CD4-positive, alpha-beta T cell (primary cell): Measurements from ENCODE around the gene PRDM16. TPM values are rescaled to one million over a fixed set of nuclear protein-coding genes. Genes with fewer than 3 reads are reported as not detected.

Experiments used
- ATAC-seq: fragments of 200-7000 bp; cut with Tn5 transposase; one replicate; pipeline ENCODE4 v1.10.0; 2022; ENCODE audit warnings: mild to moderate bottlenecking; ENCODE audit not compliant: poor library complexity
- CTCF ChIA-PET: fragments of 350-600 bp; sonication (Branson Sonifier 250); formaldehyde crosslinking; loops from one replicate; lab custom pipeline; 2021; ENCODE audit warnings: antibody characterized with exemption, inconsistent platforms; lab: Charles Lee
- POLR2A ChIA-PET: fragments of 350-600 bp; sonication (Branson Sonifier 250); formaldehyde crosslinking; loops from one replicate; lab custom pipeline; 2021; ENCODE audit warnings: antibody characterized with exemption, inconsistent platforms; lab: Charles Lee
- DNase-seq, 14 experiments: peaks; one replicate each; pipeline ENCODE4 v3.0.0-alpha.2; 2013 to 2020; ENCODE audit warnings: mixed read lengths in 2 of 14
- H3K27ac ChIP-seq, 2 donors: one replicate each; pipeline versions ENCODE4 v1.5.1 to v1.7.0; 2013; ENCODE audit warnings: low read length in 2 of 2, low read depth in 1 of 2, mild to moderate bottlenecking in 1 of 2
- H3K27me3 ChIP-seq, 2 experiments: 1 replicate in 1 of 2; 2 replicates in 1 of 2; pipeline versions ENCODE4 v1.6.1 to v1.7.0; 2013; ENCODE audit warnings: low read length in 2 of 2, control low read depth in 1 of 2, mild to moderate bottlenecking in 1 of 2, moderate library complexity in 1 of 2; ENCODE audit not compliant: insufficient read depth in 2 of 2, control insufficient read depth in 1 of 2
- H3K36me3 ChIP-seq: one replicate; pipeline ENCODE4 v1.6.1; 2013; ENCODE audit warnings: low read length, control low read depth; ENCODE audit not compliant: insufficient read depth
- H3K4me1 ChIP-seq: one replicate; pipeline ENCODE4 v1.6.1; 2013; ENCODE audit warnings: low read length, control low read depth; ENCODE audit not compliant: insufficient read depth
- H3K4me3 ChIP-seq: one replicate; pipeline ENCODE4 v1.5.1; 2013; ENCODE audit warnings: mild to moderate bottlenecking, low read length, moderate library complexity
- H3K9me3 ChIP-seq, 2 experiments: 1 replicate in 1 of 2; 2 replicates in 1 of 2; pipeline versions ENCODE4 v1.6.1 to v1.7.0; 2013; ENCODE audit warnings: low read length in 2 of 2, mild to moderate bottlenecking in 2 of 2, control low read depth in 1 of 2, moderate library complexity in 1 of 2; ENCODE audit not compliant: control insufficient read depth in 1 of 2, insufficient read depth in 1 of 2
- H3K27ac Mint-ChIP-seq: one replicate; pipeline ENCODE4 v1.8.0; 2020; ENCODE audit warnings: mixed read lengths
- H3K27me3 Mint-ChIP-seq: one replicate; pipeline ENCODE4 v1.8.0; 2021; ENCODE audit warnings: mixed read lengths
- H3K36me3 Mint-ChIP-seq: one replicate; pipeline ENCODE4 v1.8.0; 2021; ENCODE audit warnings: low read depth, mixed read lengths
- H3K4me1 Mint-ChIP-seq: one replicate; pipeline ENCODE4 v1.8.0; 2021; ENCODE audit warnings: low read depth, mixed read lengths
- H3K4me3 Mint-ChIP-seq: one replicate; pipeline ENCODE4 v1.8.0; 2020; ENCODE audit warnings: mild to moderate bottlenecking, mixed read lengths
- H3K9me3 Mint-ChIP-seq: one replicate; pipeline ENCODE4 v1.8.0; 2020; ENCODE audit warnings: mixed read lengths
- intact Hi-C, 2 experiments: fragments of 100-400 bp; cut with DNase I in 1 of 2; cut with micrococcal nuclease in 1 of 2; formaldehyde crosslinking; loops; one replicate each; pipeline versions ENCODE4 v1.15.1 to v1.9.0; 2023 to 2025; cut with DNase I, micrococcal nuclease
- total RNA-seq, 174 experiments: library from RNA in 2 of 174; stranded (reverse) in 2 of 174; gene quantifications; one replicate each; pipeline ENCODE4 v1.2.3 and lab custom pipeline; 2021 to 2026
- TF ChIP-seq, protein P1 (sequence below): fragments of 200-600 bp; IDR thresholded peaks from one replicate; pipeline ENCODE4 v1.8.0; 2022; ENCODE audit warnings: antibody characterized with exemption, mild to moderate bottlenecking

Gene PRDM16
- total RNA-seq, 2 experiments from 2014 or later, result not detected

DNA sequence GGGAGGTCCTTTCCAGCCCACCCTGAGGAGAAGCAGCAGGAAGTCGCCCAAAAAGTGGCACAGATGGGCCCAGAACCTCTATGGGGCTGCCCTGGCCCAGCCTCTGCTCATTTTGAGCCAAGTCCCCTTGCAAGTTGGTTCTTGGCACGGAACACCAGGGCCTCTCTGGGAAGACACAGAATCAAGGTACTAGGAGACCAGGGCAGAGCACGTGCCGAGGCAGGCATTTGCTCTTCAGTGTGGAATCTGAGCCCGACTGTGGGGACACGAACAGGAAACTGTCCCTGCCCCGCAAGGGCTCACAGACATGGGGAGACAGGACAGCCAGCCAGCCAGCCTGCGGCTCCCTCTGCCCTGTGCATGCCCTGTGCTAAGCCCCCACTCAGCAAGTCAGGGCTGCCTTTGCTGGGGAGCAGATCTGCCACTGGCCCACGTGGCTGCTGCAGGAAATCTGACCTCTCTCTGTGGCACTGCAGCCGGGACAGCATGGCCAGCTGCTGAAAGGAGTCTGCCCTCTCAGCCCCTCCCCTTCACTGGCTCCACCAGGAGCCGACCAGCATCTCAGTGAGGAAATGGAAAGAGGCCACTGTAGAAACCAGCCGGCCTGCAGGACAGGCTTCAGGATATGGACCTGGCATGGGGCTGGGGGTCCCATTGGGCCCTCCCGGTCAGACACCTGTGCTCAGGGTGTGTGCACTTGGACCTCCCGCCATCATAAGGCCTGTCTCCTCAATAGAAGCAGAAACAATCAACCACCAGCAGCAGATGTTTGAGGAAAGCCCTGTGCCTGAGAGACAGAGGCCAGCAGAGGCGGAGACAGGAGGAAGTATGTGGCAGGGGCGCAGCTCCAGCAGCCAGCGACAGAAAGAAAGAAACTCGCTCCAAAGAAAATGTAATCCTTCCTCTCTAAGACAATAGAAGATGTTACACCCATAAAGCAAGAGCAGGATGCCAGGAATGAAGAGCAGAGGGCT lies 389.2 kb downstream of the PRDM16 start:
- peaks cover 2% of the 10 kb centered on the region for H3K27me3 Mint-ChIP-seq
- intact Hi-C loops, result no loop called here

DNA sequence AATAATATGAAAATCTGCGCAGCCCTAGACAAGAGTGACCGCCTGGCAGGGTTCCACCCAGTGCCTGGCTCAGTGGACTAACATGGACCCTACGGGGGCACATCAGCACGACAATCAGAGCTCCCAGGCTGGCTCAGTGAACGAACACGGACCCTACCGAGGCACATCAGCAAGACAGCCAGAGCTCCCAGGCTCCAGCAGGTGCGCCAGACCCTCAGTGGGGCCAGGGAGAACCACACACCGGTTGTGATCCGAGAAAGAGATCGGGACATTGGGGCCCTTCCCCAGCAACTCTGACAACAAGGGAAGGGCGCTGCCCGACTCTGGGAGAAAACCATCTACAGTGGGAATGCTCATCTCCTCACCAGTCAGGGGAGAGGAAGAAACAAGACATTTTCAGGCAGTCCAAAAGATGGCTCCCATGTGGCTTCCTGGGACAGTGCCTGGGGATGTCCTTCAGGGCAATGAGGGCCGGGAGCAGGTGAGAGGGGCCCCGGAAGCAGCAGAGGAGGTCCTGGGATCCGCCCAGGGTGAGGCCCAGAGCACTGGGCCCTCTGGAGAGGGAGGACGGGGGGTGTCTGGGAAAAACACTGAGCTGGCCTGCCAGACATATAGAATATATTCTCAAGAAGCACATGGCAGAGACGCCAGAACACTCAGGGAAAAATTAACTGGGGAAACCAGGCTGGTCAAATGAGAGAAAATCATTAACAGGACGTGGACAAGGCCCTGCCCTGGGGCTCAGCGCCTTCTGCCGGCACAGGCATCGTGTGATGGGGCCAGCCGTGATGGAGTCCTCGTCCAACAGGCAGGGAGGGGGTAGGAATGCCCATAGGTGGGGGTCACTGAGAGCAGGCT lies 390.3 kb downstream of the PRDM16 start:
- no peaks in the 10 kb centered on the region for H3K36me3 Mint-ChIP-seq
- H3K27me3 ChIP-seq, result no peaks in the 10 kb centered on the region
- POLR2A ChIA-PET, result no interaction called here
- intact Hi-C loops, result no loop called here
- H3K4me3 Mint-ChIP-seq, result no peak overlapping the region
- no peak overlapping the region for H3K27ac Mint-ChIP-seq
- no peaks in the 10 kb centered on the region for H3K9me3 Mint-ChIP-seq
- DNase-seq (no peak), ATAC-seq (no peak)
- CTCF ChIA-PET, result no interaction called here
- no peaks in the 10 kb centered on the region for H3K36me3 ChIP-seq
- H3K9me3 ChIP-seq, result no peaks in the 10 kb centered on the region
- H3K27ac ChIP-seq, result no peak overlapping the region
- H3K4me1 Mint-ChIP-seq, result no peaks in the 10 kb centered on the region
- TF ChIP-seq, protein P1, sequence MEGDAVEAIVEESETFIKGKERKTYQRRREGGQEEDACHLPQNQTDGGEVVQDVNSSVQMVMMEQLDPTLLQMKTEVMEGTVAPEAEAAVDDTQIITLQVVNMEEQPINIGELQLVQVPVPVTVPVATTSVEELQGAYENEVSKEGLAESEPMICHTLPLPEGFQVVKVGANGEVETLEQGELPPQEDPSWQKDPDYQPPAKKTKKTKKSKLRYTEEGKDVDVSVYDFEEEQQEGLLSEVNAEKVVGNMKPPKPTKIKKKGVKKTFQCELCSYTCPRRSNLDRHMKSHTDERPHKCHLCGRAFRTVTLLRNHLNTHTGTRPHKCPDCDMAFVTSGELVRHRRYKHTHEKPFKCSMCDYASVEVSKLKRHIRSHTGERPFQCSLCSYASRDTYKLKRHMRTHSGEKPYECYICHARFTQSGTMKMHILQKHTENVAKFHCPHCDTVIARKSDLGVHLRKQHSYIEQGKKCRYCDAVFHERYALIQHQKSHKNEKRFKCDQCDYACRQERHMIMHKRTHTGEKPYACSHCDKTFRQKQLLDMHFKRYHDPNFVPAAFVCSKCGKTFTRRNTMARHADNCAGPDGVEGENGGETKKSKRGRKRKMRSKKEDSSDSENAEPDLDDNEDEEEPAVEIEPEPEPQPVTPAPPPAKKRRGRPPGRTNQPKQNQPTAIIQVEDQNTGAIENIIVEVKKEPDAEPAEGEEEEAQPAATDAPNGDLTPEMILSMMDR, result no peak
- no peak overlapping the region for H3K4me3 ChIP-seq
- H3K27me3 Mint-ChIP-seq, result no peaks in the 10 kb centered on the region
- peaks cover 7% of the 10 kb centered on the region for H3K4me1 ChIP-seq

More for the DNA sequence above, 389.2 kb downstream of the PRDM16 start:
- ChIA-PET POLR2A (no interaction called here), CTCF (no interaction called here)
- H3K27ac ChIP-seq, result no peak overlapping the region
- H3K27me3 ChIP-seq, result peaks cover 9 to 10% of the 10 kb centered on the region in 2 experiments
- ATAC-seq (no peak), DNase-seq (no peak)
- peaks cover 18% of the 10 kb centered on the region for H3K4me1 ChIP-seq
- H3K36me3 Mint-ChIP-seq, result no peaks in the 10 kb centered on the region
- no peaks in the 10 kb centered on the region for H3K9me3 Mint-ChIP-seq
- no peak overlapping the region for H3K4me3 ChIP-seq
- H3K27ac Mint-ChIP-seq, result no peak overlapping the region
- H3K36me3 ChIP-seq, result no peaks in the 10 kb centered on the region
- peaks cover 2% of the 10 kb centered on the region for H3K4me1 Mint-ChIP-seq
- peaks cover 0 to 7% of the 10 kb centered on the region in 2 experiments for H3K9me3 ChIP-seq
- no peak overlapping the region for H3K4me3 Mint-ChIP-seq
- TF ChIP-seq, protein P1, result no peak

DNA sequence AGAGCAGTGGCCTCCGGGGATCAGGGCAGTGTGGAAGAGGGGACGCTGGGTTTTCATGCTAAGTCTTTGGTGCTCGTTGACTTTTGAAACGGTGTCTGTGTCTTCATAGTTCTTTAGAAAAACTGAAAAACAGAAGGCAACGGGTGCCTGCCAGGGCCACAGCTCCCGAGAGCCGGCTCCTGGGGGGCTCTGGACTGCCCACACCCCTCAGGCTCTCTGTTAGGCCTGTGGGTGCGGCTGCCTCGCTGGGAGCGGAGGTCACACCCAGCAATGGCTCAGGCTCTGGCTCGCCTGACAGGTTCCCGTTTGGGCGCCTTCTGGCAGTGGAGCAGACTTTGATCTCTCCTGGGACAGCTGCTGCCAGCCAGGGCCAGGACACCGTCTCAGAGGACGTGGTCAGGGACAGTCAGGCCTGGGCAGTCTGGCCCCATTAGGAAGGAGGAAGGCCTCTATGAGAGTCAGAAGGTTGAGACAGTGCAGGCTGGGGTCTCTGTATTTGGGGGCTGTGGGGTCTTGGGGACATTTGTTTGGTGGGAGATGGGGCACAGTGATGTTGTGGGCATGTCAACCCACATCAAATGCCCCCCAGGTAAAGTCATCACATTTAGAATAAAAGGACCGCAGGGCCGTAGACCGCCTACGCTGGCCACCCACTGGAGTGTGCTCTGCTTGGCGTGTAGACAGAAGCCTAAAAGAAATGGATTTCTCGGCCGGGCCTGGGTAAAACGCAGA lies 391.1 kb downstream of the PRDM16 start:
- CTCF ChIA-PET, result no interaction called here
- H3K27me3 ChIP-seq, result no peaks in the 10 kb centered on the region
- TF ChIP-seq, protein P1, result no peak
- Mint-ChIP-seq H3K27me3 (no peaks in the 10 kb centered on the region), H3K4me3 (peak overlapping the region; percentile 20), H3K4me1 (no peaks in the 10 kb centered on the region), H3K9me3 (no peaks in the 10 kb centered on the region), H3K27ac (no peak overlapping the region), H3K36me3 (no peaks in the 10 kb centered on the region)
- DNase-seq, result no peak
- no peak overlapping the region for H3K4me3 ChIP-seq
- H3K4me1 ChIP-seq, result peaks cover 3% of the 10 kb centered on the region
- intact Hi-C loops, result no loop called here
- POLR2A ChIA-PET, result no interaction called here
- no peaks in the 10 kb centered on the region for H3K36me3 ChIP-seq
- ATAC-seq, result no peak
- no peak overlapping the region for H3K27ac ChIP-seq
- no peaks in the 10 kb centered on the region for H3K9me3 ChIP-seq
